Natural killer cell (primary cell): ENCODE results near the gene LYPD5. TPM values are rescaled to one million over a fixed set of nuclear protein-coding genes. Genes with fewer than 3 reads are reported as not detected.

Experiments used
- ATAC-seq, 3 donors: fragments of 150-1000 bp in 2 of 3; fragments of 200-7000 bp in 1 of 3; cut with Tn5 transposase; 1 replicate in 1 of 3; 2 replicates in 2 of 3; pipeline ENCODE4 v1.10.0; 2021; ENCODE audit warnings: mild to moderate bottlenecking in 2 of 3, moderate library complexity in 2 of 3
- DNase-seq, 2 donors: peaks; one replicate each; pipeline versions ENCODE4 v3.0.0 to v3.0.0-alpha.2; 2013 to 2021; ENCODE audit warnings: mixed read lengths in 1 of 2
- H3K27ac ChIP-seq: one replicate; pipeline ENCODE4 v1.5.1; 2013; ENCODE audit warnings: mild to moderate bottlenecking, low read length
- H3K27me3 ChIP-seq: one replicate; pipeline ENCODE4 v1.6.1; 2013; ENCODE audit warnings: low read length; ENCODE audit not compliant: control insufficient read depth, insufficient read depth
- H3K36me3 ChIP-seq: one replicate; pipeline ENCODE4 v1.6.1; 2013; ENCODE audit warnings: low read length; ENCODE audit not compliant: control insufficient read depth, insufficient read depth
- H3K4me1 ChIP-seq: one replicate; pipeline ENCODE4 v1.6.1; 2013; ENCODE audit warnings: low read length; ENCODE audit not compliant: control insufficient read depth, insufficient read depth
- H3K4me3 ChIP-seq: one replicate; pipeline ENCODE4 v1.5.1; 2013; ENCODE audit warnings: low read length
- H3K9me3 ChIP-seq: one replicate; pipeline ENCODE4 v1.6.1; 2013; ENCODE audit warnings: low read length; ENCODE audit not compliant: control insufficient read depth, insufficient read depth
- H3K27ac Mint-ChIP-seq, 2 donors: one replicate each; pipeline ENCODE4 v1.8.0; 2022; ENCODE audit warnings: mild to moderate bottlenecking in 2 of 2, mixed read lengths in 2 of 2, moderate library complexity in 1 of 2
- H3K27me3 Mint-ChIP-seq, 2 donors: one replicate each; pipeline ENCODE4 v1.8.0; 2022; ENCODE audit warnings: low read depth in 2 of 2, mixed read lengths in 2 of 2
- H3K36me3 Mint-ChIP-seq: one replicate; pipeline ENCODE4 v1.8.0; 2022; ENCODE audit warnings: mixed read lengths
- H3K4me1 Mint-ChIP-seq, 2 donors: one replicate each; pipeline ENCODE4 v1.8.0; 2022; ENCODE audit warnings: mixed read lengths in 2 of 2
- H3K4me3 Mint-ChIP-seq: one replicate; pipeline ENCODE4 v1.8.0; 2022; ENCODE audit warnings: mild to moderate bottlenecking, moderate library complexity, mixed read lengths
- H3K9me3 Mint-ChIP-seq, 2 donors: one replicate each; pipeline ENCODE4 v1.8.0; 2022; ENCODE audit warnings: mixed read lengths in 2 of 2
- WGBS: methylation state at CpG from one replicate; pipeline ENCODE4 v1.1.7; 2013; ENCODE audit warnings: missing lambda C conversion rate; ENCODE audit not compliant: insufficient coverage; 5-methylcytosine and 5-hydroxymethylcytosine counted together
- intact Hi-C: fragments of 100-400 bp; cut with micrococcal nuclease; formaldehyde crosslinking; loops from one replicate; pipeline ENCODE4 v1.14.2; 2022
- total RNA-seq, 4 donors: library from RNA; stranded (reverse); fragments of 120-200 nt in 1 of 4; gene quantifications; one replicate each; pipeline versions ENCODE4 v1.2.3 to v1.2.4, GENCODE V29; 2013 to 2022
- TF ChIP-seq, protein P1 (sequence below): fragments of 200-600 bp; IDR thresholded peaks from one replicate; pipeline ENCODE4 v1.8.0; 2022; ENCODE audit warnings: antibody characterized with exemption

LYPD5 gene
- total RNA-seq, 3 donors from 2014 or later (not counting 1 experiment from before 2014, with no cell fraction given): not detected

DNA sequence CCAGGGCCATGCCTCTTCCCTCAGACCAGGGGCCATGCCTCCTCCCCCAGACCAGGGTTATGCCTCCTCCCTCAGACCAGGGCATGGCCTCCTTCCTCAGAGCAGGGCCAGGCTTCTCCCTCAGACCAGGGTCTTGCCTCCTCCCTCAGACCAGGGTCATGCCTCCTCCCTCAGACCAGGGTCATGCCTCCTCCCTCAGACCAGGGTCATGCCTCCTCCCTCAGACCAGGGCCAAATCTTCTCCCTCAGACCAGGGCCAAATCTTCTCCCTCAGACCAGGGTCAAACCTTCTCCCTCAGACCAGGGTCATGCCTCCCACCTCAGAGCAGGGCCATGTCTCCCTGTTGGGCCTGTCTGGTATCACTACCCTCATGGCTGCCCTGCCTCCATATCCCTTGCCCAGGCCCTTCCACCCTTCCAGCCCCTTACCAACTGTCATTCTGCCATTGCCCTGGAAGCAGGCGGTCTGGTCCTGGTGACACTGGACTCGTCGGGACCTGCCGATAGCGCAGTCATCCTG lies 4.2 kb downstream of the LYPD5 start:
- peak overlapping the region; percentile 38 for H3K4me3 ChIP-seq
- H3K9me3 ChIP-seq: no peaks in the 10 kb centered on the region
- Mint-ChIP-seq H3K9me3 (no peaks in the 10 kb centered on the region), H3K36me3 (no peaks in the 10 kb centered on the region), H3K27ac (no peak overlapping the region), H3K4me3 (peak overlapping the region; percentile 81), H3K27me3 (peaks cover 5 to 35% of the 10 kb centered on the region in 2 donors), H3K4me1 (peaks cover 0 to 13% of the 10 kb centered on the region in 2 donors)
- H3K4me1 ChIP-seq: peaks cover 9% of the 10 kb centered on the region
- no peak for DNase-seq
- peaks cover 5% of the 10 kb centered on the region for H3K27me3 ChIP-seq
- intact Hi-C loops: no loop called here
- no peak overlapping the region for H3K27ac ChIP-seq
- H3K36me3 ChIP-seq: no peaks in the 10 kb centered on the region
- TF ChIP-seq, protein P1, sequence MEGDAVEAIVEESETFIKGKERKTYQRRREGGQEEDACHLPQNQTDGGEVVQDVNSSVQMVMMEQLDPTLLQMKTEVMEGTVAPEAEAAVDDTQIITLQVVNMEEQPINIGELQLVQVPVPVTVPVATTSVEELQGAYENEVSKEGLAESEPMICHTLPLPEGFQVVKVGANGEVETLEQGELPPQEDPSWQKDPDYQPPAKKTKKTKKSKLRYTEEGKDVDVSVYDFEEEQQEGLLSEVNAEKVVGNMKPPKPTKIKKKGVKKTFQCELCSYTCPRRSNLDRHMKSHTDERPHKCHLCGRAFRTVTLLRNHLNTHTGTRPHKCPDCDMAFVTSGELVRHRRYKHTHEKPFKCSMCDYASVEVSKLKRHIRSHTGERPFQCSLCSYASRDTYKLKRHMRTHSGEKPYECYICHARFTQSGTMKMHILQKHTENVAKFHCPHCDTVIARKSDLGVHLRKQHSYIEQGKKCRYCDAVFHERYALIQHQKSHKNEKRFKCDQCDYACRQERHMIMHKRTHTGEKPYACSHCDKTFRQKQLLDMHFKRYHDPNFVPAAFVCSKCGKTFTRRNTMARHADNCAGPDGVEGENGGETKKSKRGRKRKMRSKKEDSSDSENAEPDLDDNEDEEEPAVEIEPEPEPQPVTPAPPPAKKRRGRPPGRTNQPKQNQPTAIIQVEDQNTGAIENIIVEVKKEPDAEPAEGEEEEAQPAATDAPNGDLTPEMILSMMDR: no peak
- no peak for ATAC-seq
- WGBS: 54% methylated on average over 5 of the region's 5 CpGs

DNA sequence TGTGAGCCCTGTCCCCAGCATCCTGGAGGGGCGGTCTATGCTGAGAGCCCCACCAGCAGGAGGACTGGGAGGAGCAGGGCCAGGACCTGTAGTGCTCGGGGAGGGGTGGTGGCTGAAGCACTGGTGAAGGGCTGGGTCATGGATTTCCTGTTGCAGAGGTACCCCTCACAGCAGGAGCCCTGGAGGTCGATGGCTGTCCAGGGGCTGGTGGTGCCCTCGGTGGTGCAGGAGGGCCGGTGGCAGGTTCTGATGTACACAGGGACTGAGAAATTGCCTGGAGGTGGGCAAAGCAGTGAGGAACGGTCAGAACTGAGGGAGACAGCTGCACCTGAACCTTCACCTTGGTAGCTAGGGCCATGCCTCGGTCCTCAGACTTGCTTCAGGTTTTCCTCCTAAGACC lies 4.7 kb downstream of the LYPD5 start:
- no peak for DNase-seq
- peaks cover 9% of the 10 kb centered on the region for H3K4me1 ChIP-seq
- Mint-ChIP-seq H3K4me3 (peak overlapping the region; percentile 31), H3K36me3 (no peaks in the 10 kb centered on the region), H3K27me3 (peaks cover 5 to 35% of the 10 kb centered on the region in 2 donors), H3K4me1 (peaks cover 0 to 13% of the 10 kb centered on the region in 2 donors), H3K27ac (no peak overlapping the region), H3K9me3 (no peaks in the 10 kb centered on the region)
- H3K4me3 ChIP-seq: no peak overlapping the region
- TF ChIP-seq, protein P1: no peak
- H3K9me3 ChIP-seq: no peaks in the 10 kb centered on the region
- H3K27ac ChIP-seq: no peak overlapping the region
- 95% methylated on average over 7 of the region's 7 CpGs for WGBS
- intact Hi-C loops: no loop called here
- H3K27me3 ChIP-seq: peaks cover 7% of the 10 kb centered on the region
- ATAC-seq: no peak
- no peaks in the 10 kb centered on the region for H3K36me3 ChIP-seq

DNA sequence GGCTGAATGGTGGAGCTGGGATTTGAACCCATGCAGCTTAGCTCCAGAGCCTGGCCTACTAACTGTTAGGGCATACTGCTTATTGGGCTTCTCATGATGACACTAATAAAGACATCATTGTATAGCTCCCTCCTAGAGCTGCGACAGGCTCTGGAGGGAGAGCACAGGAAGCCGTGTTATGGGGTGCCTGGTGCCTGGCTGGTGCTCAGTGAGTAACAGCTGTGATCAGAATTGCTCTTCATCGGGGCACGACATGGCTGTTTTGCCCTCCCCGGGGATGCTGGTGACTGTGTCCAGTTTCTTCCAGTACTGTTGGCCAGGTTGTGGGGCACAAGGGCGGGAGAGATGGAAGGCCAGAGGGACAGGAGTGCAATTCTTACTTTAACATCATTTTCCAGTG lies 5.1 kb downstream of the LYPD5 start:
- Mint-ChIP-seq H3K9me3 (no peaks in the 10 kb centered on the region), H3K4me1 (peaks cover 0 to 13% of the 10 kb centered on the region in 2 donors), H3K4me3 (peak overlapping the region; percentile 31), H3K27me3 (peaks cover 5 to 35% of the 10 kb centered on the region in 2 donors), H3K36me3 (no peaks in the 10 kb centered on the region), H3K27ac (no peak overlapping the region)
- peaks cover 7% of the 10 kb centered on the region for H3K27me3 ChIP-seq
- no peak for ATAC-seq
- no peak for DNase-seq
- peaks cover 9% of the 10 kb centered on the region for H3K4me1 ChIP-seq
- H3K36me3 ChIP-seq: no peaks in the 10 kb centered on the region
- no peak overlapping the region for H3K27ac ChIP-seq
- H3K4me3 ChIP-seq: no peak overlapping the region
- TF ChIP-seq, protein P1: no peak
- whole genome bisulfite sequencing: 54% methylated on average over 6 of the region's 6 CpGs
- H3K9me3 ChIP-seq: no peaks in the 10 kb centered on the region
- intact Hi-C loops: no loop called here

DNA sequence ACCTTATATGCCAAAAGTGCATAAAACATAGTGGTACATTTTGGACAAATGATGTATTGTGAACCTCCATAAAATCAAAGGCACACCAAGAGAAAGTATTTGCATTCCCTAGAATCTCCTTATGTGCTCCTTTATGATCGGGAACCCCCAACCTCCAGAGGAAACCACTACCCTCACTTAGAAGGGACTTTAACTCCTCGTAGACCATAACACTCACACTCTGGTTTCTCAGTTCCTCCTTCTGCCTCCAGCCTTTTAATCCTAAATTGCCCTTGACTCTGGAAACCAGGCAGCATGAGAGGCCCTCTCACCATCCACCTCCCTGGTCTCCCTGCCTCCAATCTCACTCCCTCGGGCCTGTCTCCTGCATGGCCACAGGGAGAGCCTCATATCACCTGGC lies 11.7 kb downstream of the LYPD5 start:
- no peak for DNase-seq
- Histone ChIP-seq H3K27ac (no peak overlapping the region), H3K4me1 (no peaks in the 10 kb centered on the region), H3K36me3 (no peaks in the 10 kb centered on the region), H3K27me3 (peaks cover 7% of the 10 kb centered on the region), H3K9me3 (no peaks in the 10 kb centered on the region), H3K4me3 (no peak overlapping the region)
- Mint-ChIP-seq H3K9me3 (no peaks in the 10 kb centered on the region), H3K36me3 (no peaks in the 10 kb centered on the region), H3K27ac (no peak overlapping the region), H3K4me1 (no peaks in the 10 kb centered on the region), H3K4me3 (no peak overlapping the region), H3K27me3 (peaks cover 4 to 13% of the 10 kb centered on the region in 2 donors)
- TF ChIP-seq, protein P1: no peak
- ATAC-seq: no peak
- intact Hi-C loops: no loop called here
- 34% methylated on average over 3 of the region's 3 CpGs for WGBS
